K562 (cell line): ENCODE measurements around the gene CHRND. TPM values are rescaled to one million over a fixed set of nuclear protein-coding genes. Genes with fewer than 3 reads are reported as not detected.
A peak's percentile ranks its signal among the peaks of the same experiment; 100 is the strongest.

ENCODE experiments used
- CCAR2 ChIP-seq: fragments of 200-400 bp; formaldehyde crosslinking; IDR thresholded peaks from 2 replicates; pipeline ENCODE4 v1.6.1; 2017; ENCODE audit warnings: mild to moderate bottlenecking, low read depth, low read length
- CHAMP1 ChIP-seq: fragments of 450-650 bp; IDR thresholded peaks from 2 replicates; pipeline ENCODE4 v1.6.1; 2016; ENCODE audit warnings: mild to moderate bottlenecking
- ELF4 ChIP-seq: fragments of 450-650 bp; formaldehyde crosslinking; IDR thresholded peaks from 2 replicates; pipeline ENCODE4 v1.4.0; 2022; ENCODE audit warnings: missing genetic modification characterization
- ESRRA ChIP-seq: fragments of 450-650 bp; IDR thresholded peaks from 2 replicates; pipeline ENCODE4 v1.6.1; 2014; ENCODE audit warnings: low read depth, mild to moderate bottlenecking, moderate library complexity, borderline replicate concordance
- KDM2B ChIP-seq: fragments of 250-450 bp; sonication (Bioruptor Pico); IDR thresholded peaks from 2 replicates; pipeline ENCODE4 v1.8.0; 2021; ENCODE audit warnings: mild to moderate bottlenecking, moderate library complexity
- LCOR ChIP-seq: sonication (generic); formaldehyde crosslinking; IDR thresholded peaks from 2 replicates; pipeline ENCODE4 v1.8.0; 2022; ENCODE audit warnings: mild to moderate bottlenecking, missing genetic modification reagents
- NR2C2 ChIP-seq, 2 experiments: fragments of 200-800 bp in 1 of 2; sonication (Bioruptor generic) in 1 of 2; sonication (generic) in 1 of 2; formaldehyde crosslinking in 1 of 2; IDR thresholded peaks; 2 replicates each; pipeline versions ENCODE4 v1.6.1 to v1.8.0; 2016 to 2022; ENCODE audit warnings: mild to moderate bottlenecking in 1 of 2, missing compliant biosample characterization in 1 of 2, missing genetic modification characterization in 1 of 2, missing genetic modification reagents in 1 of 2
- PBX2 ChIP-seq, 2 experiments: IDR thresholded peaks in 1 of 2; conservative IDR thresholded peaks in 1 of 2; 2 replicates each; pipeline ENCODE4 v1.6.1; 2016; ENCODE audit warnings: low read depth in 2 of 2, mild to moderate bottlenecking in 1 of 2, missing compliant biosample characterization in 1 of 2, missing genetic modification characterization in 1 of 2, moderate library complexity in 1 of 2
- RFX1 ChIP-seq: fragments of 450-650 bp; IDR thresholded peaks from 2 replicates; pipeline ENCODE4 v1.6.1; 2016; ENCODE audit warnings: mild to moderate bottlenecking, moderate library complexity
- RFX7 ChIP-seq: fragments of 250-450 bp; sonication (Bioruptor Pico); IDR thresholded peaks from 2 replicates; pipeline ENCODE4 v1.5.1; 2021; ENCODE audit warnings: mild to moderate bottlenecking
- TCF15 ChIP-seq: fragments of 250-450 bp; sonication (Bioruptor Pico); IDR thresholded peaks from 2 replicates; pipeline ENCODE4 v1.8.0; 2022; ENCODE audit warnings: moderate library complexity, mild to moderate bottlenecking, inconsistent platforms
- TCF3 ChIP-seq: sonication (generic); formaldehyde crosslinking; IDR thresholded peaks from 2 replicates; pipeline ENCODE4 v1.4.0; 2020; ENCODE audit warnings: mild to moderate bottlenecking, missing genetic modification reagents
- ZFP30 ChIP-seq: fragments of 250-450 bp; sonication (Bioruptor Pico); IDR thresholded peaks from 2 replicates; pipeline ENCODE4 v1.8.0; 2022; ENCODE audit warnings: moderate library complexity, mild to moderate bottlenecking, inconsistent platforms, borderline replicate concordance
- ZNF140 ChIP-seq: fragments of 250-450 bp; sonication (Bioruptor Pico); IDR thresholded peaks from 2 replicates; pipeline ENCODE4 v1.8.0; 2021; ENCODE audit warnings: moderate library complexity, mild to moderate bottlenecking, inconsistent platforms
- ZNF324 ChIP-seq: fragments of 250-450 bp; sonication (Bioruptor Pico); IDR thresholded peaks from 2 replicates; pipeline ENCODE4 v1.4.0; 2020; ENCODE audit warnings: mild to moderate bottlenecking
- polyA plus RNA-seq, 8 experiments: library from polyadenylated mRNA; depleted of rRNA in 4 of 8; stranded (reverse) in 5 of 8; unstranded in 3 of 8; fragments of >200 nt; fragmentation: Nextera tagmentation in 2 of 8; fragmentation: Illumina TruSeq in 1 of 8; extraction: Ambion mirVana in 2 of 8; extraction: Trizol in 1 of 8; gene quantifications; 2 replicates each; pipeline versions ENCODE4 v1.2.1 to v1.2.3, GENCODE V29; 2011 to 2014; ENCODE audit warnings: inconsistent platforms in 1 of 8, missing spikeins in 1 of 8
- total RNA-seq, 7 experiments: library from RNA; depleted of rRNA in 6 of 7; stranded (reverse); fragments of >200 nt in 6 of 7; fragmentation: Illumina TruSeq in 2 of 7; extraction: Trizol in 2 of 7; gene quantifications; 2 replicates each; pipeline versions ENCODE4 v1.2.1 to v1.2.3, GENCODE V29; 2011 to 2021; ENCODE audit warnings: low replicate concordance in 1 of 7
- TF ChIP-seq, protein P1 (sequence below): fragments of 250-450 bp; sonication (Bioruptor Pico); IDR thresholded peaks from 2 replicates; pipeline ENCODE4 v1.8.0; 2021; ENCODE audit warnings: mild to moderate bottlenecking, moderate library complexity
- TF ChIP-seq, protein P2 (sequence below): sonication (generic); formaldehyde crosslinking; IDR thresholded peaks from 2 replicates; pipeline ENCODE4 v1.4.0; 2020; ENCODE audit warnings: mild to moderate bottlenecking, missing genetic modification reagents

The CHRND gene
- total and polyA plus RNA-seq, 9 of the 15 experiments (the other 6 are each of a cell fraction or from before 2014, with no cell fraction given): not detected

- TF ChIP-seq PBX2 (CRISPR knock-in tag; IDR thresholded peaks at IDR 0.05; ENCODE audit: low read depth) (no peak), PBX2 (tag; conservative IDR thresholded peaks at IDR 0.05; ENCODE audit: low read depth) (no peak), ESRRA (peak; percentile 12; the same call in 1 of the 2 replicates), KDM2B (no peak), NR2C2 (CRISPR knock-in tag; IDR thresholded peaks at IDR 0.05) (peak; percentile 15; the same call in 1 of the 2 replicates), NR2C2 (tag; IDR thresholded peaks at IDR 0.05) (peak; percentile 82), ZFP30 (CRISPR knock-in tag) (no peak), RFX7 (CRISPR knock-in tag) (no peak), CHAMP1 (no peak), ELF4 (CRISPR knock-in tag) (no peak), LCOR (CRISPR knock-in tag) (peak; percentile 51; the same call in 1 of the 2 replicates), TCF15 (no peak), ZNF140 (CRISPR knock-in tag) (no peak), ZNF324 (no peak), TCF3 (CRISPR knock-in tag) (peak; percentile 34; the same call in 1 of the 2 replicates), CCAR2 (no peak), RFX1 (no peak)
- TF ChIP-seq, protein P1, sequence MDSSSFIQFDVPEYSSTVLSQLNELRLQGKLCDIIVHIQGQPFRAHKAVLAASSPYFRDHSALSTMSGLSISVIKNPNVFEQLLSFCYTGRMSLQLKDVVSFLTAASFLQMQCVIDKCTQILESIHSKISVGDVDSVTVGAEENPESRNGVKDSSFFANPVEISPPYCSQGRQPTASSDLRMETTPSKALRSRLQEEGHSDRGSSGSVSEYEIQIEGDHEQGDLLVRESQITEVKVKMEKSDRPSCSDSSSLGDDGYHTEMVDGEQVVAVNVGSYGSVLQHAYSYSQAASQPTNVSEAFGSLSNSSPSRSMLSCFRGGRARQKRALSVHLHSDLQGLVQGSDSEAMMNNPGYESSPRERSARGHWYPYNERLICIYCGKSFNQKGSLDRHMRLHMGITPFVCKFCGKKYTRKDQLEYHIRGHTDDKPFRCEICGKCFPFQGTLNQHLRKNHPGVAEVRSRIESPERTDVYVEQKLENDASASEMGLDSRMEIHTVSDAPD (CRISPR knock-in tag): no peak
- TF ChIP-seq, protein P2, sequence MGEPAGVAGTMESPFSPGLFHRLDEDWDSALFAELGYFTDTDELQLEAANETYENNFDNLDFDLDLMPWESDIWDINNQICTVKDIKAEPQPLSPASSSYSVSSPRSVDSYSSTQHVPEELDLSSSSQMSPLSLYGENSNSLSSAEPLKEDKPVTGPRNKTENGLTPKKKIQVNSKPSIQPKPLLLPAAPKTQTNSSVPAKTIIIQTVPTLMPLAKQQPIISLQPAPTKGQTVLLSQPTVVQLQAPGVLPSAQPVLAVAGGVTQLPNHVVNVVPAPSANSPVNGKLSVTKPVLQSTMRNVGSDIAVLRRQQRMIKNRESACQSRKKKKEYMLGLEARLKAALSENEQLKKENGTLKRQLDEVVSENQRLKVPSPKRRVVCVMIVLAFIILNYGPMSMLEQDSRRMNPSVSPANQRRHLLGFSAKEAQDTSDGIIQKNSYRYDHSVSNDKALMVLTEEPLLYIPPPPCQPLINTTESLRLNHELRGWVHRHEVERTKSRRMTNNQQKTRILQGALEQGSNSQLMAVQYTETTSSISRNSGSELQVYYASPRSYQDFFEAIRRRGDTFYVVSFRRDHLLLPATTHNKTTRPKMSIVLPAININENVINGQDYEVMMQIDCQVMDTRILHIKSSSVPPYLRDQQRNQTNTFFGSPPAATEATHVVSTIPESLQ (CRISPR knock-in tag): no peak
These were observed 24.6 kb downstream of the CHRND start, which contains the start of the genes EIF4E2 and TIGD1 (continued) for GRCh38 chr2:232550354-232551249.
